Amygdala (tissue), 56 donors: ENCODE measurements around the gene CCNT1.
"Not testable (repeated sequence)": the region's sequence is repeated elsewhere in the genome, so short reads cannot be mapped to it uniquely, and the experiment has no call there.

Experiments
- DNase-seq, 56 donors: peaks; one replicate each; lab custom pipeline; 2025; lab: John Stamatoyannopoulos, UW

The CCNT1 gene

DNA sequence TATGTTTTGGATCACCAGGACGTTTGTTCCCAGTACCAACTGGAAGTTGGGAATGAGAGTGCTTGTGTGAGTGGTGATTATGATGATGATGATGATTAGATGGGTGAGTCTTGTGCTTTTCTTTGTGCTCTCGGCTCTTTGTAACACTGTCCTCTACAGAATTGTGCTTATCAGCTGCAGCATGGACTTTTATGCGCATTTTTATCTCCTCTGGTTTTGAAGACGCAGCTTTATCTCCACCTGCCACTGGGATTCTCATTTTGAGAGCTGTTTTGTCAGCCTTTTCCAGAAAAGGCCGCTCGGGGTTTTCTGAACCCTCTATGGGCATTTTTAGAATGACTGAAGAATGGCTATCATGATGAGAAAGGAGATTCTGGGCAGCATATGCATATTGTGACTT, 22.9 kb downstream of the CCNT1 start:
- no peak for DNase-seq

DNA sequence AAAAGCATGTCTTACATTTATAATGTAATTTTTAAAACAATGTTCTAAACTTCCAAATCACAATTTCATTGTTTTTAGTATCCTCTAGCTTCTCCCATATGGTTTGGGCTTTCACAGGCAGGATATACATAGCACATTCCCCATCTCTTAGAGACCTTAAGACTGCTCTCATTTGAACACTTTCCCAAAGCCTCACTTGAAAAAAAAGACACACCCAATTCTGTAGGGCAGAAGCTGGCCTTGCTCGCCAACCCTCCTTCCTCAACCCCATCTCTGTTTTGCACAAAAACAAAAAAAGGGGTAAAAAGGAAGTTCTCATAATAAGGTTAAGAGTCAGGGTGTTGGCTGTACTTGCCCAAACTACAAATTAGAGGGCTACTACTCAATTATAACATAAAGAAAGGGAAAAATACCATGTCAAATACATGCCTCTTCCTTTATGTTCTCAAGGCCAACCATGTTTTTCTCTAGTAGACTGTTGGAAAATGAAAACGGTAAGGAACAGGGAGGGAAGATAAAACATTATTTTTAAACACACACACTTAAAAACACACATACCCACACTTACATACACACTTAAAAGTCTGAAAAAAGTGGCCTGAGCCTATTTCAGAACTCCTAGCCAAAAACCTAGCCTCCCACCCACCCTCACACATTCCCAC, 24.6 kb downstream of the CCNT1 start:
- no peak for DNase-seq

DNA sequence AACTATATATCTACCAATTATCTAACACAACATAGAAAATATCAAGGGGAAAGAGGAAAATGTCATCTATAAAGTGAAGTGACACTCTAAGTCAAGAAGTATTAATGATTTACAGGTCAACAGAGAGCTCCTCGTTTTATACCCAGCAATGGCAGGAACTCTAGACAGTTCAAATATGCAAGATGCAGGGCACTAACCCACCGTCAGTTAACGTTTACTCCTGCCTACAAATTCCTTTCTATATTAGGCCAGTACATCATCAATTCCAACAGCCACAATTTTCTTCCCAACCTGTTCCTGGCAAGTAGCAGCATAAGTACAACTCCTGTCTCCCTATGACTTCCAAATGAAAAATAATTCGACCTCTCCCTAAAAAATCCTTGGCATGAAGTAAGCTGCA, 25.5 kb downstream of the CCNT1 start:
- DNase-seq: no peak

DNA sequence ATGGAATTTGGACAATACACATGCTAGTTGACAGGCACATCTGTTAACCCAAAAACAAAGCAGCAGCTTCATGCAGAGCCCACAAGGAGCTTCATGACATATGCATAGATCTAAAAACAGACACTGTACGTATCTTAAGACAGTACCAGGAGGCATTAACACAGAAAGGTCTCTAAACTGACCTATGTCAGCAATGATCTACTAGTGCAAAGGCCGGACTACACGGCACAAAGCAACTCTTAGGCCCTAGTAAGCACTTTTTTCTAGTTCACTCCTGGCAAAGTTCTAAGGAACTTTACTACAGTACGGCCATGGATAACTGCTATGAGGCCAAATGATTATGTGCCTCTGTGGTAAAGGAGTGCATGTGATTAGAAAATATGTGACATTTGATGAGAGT, 26.1 kb downstream of the CCNT1 start:
- no peak for DNase-seq

DNA sequence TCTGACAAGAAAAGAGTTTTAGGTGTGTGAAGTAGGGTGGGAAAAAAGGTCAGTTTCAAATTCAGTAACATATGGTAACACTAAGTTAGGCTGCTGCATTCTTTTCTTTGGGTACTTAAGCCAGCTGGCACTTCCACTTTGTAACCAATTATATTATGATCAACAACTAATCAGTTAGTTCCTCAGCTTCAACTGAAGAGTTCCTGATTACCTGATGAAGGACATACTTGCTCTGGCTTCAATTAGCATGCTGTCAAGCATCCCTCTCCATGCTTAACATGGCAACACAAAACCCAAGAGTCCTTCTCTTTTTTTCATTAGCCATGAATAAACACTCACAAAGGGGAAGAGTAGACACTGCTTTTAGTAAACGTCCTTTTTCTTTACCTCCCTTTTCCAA, 27.7 kb downstream of the CCNT1 start:
- no peak for DNase-seq

DNA sequence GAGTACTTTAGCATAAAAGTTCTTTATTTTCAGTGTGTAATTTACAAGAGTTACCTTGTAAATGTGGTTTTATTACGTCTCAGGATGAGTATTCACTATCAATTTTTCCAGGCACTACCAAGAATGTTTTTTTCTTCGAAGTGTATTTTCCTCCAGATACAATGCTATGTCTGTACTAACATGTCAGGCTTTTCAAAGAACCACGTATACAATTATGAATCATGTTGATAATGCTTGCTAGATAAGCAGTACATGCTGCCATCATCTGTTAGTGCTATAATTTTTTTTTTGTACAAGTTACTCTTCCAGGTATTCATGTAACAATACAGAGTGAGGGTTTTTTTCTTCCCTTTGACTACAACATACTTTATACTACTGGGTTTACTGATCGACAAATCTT, 28.9 kb downstream of the CCNT1 start:
- DNase-seq: no peak

DNA sequence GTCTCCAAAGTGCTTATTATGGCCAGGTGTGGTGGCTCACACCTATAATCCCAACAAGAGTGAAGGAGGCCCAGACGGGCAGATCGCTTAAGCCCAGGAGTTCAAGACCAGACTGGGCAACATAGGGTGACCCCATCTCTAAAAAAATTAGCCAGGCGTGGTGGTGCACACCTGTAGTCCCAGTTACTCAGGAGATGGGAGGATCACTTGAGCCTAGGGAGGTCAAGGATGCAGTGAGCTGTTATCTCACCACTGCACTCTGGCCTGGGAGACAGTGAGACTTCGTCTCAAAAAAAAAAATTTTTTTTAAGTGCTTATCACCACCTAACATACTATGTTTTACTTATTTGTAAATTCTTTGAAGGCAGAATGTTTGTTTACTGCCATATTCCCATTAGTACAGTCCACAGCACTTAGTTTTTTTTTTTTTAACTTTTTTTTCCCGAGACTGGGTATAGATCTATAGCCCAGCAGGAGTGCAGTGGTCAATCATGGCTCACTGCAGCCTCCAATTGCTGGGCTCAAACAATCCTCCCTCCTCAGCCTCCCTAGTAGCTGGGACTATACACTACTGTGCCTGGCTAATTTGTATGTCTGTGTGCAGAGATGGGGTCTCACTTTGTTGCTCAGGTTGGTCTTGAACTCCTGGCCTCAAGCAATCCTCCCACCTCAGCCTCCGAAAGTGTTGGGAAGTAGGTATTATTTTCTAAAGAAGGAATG, 29.7 kb downstream of the CCNT1 start:
- no peak for DNase-seq

DNA sequence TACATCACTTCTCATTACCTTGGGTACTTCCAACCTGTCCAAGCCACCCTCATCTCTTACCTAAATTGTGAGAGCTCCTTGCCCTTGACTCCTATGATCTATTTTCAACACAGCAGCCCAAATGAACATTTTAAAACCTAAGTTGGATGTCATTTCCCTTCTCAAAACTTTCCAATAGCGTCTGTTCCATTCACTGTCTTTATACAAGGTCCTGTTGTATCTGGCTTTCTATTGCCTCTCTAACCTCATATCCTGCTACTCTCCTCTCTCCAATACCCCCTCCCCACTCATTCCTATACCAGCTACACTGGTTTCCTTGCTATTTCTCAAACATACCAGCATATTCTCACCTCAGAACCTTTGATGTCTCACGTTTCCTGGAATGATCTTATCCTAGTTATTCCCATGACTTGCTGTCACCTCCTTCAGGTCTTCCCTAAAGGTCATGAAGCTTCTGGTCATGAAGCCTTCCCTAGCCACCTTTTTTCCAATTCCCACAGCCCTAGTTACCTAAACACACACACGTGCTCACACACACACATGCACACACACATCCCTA, 30.4 kb downstream of the CCNT1 start:
- no peak for DNase-seq

DNA sequence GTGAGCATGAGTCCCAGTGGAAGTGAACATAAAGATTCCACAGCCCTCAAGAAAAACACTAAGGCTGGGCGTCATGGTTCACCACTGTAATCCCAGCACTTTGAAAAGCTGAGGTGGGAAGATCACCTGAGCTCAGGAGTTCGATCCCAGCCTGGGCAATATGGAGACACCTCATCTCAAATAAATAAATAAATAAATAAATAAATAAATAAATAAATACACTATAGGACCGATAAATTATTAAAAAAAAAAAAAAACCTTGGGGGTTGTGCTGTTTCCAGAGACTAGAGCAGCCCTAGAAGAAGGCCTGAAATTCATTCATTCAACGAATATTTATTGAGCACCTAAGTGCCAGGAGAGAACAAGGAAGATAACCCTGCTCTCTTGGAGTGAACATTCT, 33.0 kb downstream of the CCNT1 start:
- DNase-seq: no peak

DNA sequence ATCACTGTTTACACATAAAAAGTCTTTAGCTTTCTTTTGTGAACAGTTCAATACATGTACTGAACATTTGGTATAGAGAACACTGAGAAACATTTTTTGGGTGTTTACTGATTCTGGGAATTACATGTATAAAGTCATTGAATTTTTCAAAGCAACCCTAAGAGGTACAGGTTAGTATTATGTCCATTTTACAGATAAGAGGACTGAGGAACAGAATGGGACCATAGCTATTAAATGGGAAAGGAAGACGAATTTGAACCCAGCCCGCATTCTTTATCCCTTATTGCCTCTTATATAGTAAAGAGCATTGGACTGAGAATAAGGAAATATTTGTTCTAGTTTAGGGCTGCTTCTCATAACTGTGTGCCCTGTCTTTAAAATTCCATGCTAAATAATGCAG, 33.6 kb downstream of the CCNT1 start:
- DNase-seq: no peak

DNA sequence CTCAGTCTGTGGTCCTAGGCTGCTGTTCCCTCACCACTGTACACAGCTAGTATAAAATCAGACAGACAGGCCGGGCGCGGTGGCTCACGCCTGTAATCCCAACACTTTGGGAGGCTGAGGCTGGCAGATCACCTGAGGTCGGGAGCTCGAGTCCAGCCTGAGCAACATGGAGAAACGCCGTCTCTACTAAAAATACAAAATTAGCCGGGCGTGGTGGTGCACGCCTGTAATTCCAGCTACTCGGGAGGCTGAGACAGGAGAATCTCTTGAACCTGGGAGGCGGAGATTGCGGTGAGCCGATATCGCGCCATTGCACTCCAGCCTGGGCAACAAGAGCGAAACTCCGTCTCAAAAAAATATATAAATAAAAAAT, 34.0 kb downstream of the CCNT1 start:
- DNase-seq: not testable (repeated sequence)

DNA sequence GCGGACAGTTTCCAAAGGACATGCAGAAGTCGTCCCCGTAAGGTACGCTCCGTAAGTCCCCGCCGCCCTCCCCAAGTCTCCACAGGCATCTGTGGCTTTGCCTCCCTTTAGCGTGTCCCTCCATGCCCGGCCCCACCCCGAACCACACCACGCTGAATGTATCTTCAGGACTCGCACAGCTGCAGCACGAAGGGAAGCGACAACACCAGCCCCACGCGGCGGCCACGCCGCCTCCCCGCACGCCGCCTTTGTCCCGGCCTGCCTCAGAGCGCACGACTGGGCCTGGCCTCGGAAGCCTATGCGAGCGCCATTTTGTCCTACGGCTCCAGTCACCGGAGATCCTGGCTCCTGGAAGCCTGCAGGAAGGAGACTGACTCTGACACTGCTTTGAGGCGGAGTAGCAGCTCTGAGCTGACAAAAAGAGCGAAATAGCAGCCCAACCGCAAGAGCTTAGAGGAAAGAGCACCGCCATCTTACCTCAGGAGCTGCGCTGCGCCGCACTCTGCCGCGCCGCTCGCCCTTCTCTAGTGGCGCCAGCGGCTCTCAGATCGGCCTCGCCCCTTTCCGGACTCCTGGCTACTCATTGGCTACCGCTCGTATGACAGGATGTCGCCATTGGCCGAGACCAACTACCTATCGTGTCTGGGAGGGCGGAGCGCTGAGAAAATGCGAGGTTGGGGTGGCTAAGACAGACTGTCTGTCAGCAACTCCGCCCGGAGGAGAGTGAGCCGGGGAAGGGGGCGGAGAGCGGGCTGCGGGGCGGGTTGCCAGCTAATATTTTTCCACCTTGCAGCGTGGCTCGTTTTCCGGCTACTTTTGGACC, 34.6 kb downstream of the CCNT1 start, which contains the start of gene KANSL2:
KANSL2 (minus strand) TSS at position 529 of the 823 bp plus-strand sequence. CDS start 606 bp downstream, outside the sequence.
- peak; percentile 63 to 99 (median 97) for DNase-seq

DNA sequence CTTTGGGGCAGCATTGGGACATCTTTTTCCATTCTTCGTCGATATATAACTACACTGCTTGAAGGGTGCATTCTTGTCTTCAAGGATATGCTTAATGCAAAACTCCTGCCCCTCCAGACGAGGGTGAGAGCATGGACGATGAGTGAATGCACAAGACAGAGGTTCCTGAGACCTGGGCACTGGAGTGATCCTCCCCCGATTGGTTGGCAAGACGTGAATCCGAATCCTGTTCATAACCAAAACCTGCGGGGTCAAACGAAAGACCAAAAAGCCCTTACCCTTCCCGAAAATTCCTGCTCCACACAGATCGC, 35.2 kb downstream of the CCNT1 start:
- peak in 1 of 56 donors; percentile 20 for DNase-seq

DNA sequence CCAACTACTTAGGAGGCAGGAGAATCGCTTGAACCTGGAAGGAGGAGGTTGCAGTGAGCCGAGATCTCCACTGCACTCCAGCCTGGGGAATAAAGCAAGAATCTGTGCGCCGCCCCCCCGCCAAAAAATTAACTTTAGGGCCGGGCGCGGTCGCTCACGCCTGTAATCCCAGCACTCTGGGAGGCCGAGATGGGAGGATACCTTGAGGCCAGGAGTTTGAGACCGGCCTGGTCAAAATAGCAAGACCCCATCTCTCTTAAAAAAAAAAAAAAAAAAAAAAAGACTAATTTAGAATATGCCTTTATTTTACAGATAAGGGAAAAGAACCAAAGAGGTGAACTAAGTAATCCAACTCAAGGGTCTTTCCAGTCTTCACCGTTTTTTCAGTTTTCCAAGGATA, 35.6 kb downstream of the CCNT1 start:
- DNase-seq: no peak

DNA sequence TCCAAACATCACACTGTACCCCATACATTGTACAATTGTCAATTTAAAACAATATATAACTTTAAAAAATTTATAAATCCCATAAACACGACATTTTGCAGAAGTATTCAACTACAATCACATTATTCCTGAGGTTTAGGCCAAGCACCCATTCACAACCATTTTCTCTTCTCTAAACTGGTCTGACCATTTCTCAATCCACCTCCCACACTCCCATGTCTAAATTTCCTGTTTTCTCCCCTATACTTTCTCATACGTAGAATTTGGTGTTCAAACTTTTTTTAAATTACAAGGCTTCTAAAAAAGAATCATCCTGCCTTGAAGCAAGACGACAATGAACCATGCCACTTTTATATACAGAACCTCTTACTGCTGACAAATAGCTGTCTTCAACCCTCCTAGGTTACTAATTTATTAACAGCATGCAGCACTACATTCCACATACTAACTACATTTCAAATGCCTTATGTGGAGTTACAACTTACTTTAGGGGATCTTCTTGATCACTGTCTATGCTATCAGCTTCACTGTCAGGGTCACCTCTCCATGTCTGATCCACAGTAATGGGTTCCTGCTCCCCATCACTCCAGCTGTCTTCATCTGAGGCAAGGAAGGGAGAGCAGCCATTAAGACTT, 37.8 kb downstream of the CCNT1 start:
- DNase-seq: no peak

DNA sequence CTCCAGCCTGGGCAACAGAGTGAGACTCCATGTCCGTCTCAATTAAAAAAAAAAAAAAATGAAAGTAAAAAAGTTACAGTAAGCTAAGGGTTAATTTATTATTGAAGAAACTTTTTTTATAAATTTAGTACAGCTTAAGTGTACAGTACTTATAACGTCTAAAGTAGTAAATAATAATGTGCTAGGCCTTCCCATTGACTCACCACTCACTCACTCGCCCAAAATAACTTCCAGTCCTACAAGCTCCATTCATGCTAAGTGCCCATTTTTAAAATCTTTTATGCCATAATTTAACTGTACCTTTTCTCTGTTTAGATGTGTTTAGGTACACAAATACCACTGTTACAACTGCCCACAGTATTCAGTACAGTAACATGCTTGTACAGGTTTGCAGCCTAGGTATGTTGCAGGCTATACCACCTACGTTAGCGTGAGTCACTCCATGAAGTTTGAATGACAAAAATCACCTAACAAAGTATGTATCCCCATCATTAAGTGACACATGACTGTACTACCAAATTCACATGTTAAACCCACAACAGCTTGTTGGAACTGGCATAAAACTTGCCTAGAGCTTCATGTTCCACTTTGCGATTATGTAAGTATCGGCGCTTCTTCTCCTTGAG, 45.2 kb downstream of the CCNT1 start:
- no peak for DNase-seq

DNA sequence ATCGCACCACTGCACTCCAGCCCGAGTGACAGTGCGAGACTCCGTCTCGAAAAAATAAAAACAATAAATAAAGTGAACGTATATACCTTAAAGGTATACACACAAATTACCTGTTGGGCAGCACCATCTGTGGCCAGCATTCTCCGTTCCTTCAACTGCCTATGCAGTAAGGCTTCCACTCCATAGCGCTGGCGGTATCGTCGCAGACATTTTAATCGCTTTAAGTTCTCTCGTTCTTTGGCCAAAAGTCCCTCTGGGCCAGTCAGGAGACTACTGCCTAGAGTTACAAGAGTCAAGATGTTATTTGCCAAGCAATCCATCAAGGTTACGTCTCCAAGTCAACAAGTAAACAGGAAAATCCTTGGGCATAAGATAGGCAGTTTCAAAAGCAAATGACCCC, 47.5 kb downstream of the CCNT1 start:
- no peak for DNase-seq

DNA sequence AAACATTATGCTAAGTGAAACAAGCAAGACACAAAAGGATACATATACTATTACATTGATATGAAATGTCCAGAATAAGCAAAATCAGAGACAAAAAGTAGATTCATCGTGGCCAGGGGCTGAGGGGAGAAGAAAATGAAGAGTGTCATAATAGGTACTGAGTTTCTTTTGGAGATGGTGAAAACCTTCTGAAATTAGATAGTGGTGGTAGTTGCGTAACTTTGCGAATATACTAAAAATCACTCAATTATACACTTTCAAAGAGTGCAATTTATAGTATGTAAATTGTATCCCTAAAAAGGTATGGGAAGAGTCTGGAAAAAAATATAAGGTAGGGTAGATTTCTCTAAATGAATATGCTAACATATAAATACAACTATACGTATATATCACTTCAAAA, 56.6 kb downstream of the CCNT1 start:
- DNase-seq: no peak

DNA sequence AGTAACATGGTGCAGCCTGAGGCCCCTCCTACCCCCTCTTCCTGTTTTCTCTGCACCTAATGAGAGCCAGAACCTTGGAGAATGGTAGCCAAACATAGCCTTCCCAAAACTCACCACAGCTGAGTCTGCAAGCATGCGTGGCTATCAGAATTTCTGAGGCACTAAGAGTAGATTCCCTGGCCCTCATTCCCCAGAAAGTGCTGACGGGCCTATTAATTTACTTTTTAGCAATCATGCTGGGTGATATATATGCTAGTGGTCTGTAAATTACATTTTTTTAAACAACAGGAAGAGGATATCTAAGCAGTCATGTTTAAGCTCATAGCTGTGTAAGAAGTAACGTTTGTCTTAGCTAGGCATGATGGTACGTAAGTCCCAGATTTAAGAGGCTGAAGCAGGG, 64.8 kb downstream of the CCNT1 start:
- no peak for DNase-seq

DNA sequence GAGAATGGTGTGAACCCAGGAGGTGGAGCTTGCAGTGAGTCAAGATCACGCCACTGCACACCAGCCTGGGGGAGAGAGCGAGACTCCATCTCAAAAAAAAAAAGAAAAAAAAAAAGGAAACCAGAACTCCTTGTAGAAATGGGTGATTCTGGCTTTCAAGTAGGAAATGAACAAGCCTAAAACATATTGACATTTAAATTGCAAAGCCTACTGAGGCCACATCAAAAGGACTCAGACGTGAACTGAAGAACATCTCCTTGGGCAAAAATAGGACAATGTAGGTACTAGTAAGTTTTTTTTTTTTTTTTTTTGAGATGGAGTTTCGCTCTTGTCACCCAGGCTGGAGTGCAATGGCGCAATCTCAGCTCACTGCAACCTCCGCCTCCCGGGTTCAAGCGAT, 71.2 kb downstream of the CCNT1 start:
- not testable (repeated sequence) for DNase-seq
